GM12875 (cell line): ENCODE measurements around the gene SSB.

Experiments
- H3K4me3 ChIP-seq: one replicate; pipeline ENCODE4 v1.5.1; 2011; ENCODE audit warnings: low read depth, low read length, control low read depth
- TF ChIP-seq, protein P1 (sequence below): IDR thresholded peaks from 2 replicates; pipeline ENCODE4 v1.5.1; 2011; ENCODE audit warnings: low read depth, mild to moderate bottlenecking, control low read depth, inconsistent platforms, low read length, moderate library complexity, borderline replicate concordance; ENCODE audit not compliant: insufficient read depth

The SSB gene

DNA sequence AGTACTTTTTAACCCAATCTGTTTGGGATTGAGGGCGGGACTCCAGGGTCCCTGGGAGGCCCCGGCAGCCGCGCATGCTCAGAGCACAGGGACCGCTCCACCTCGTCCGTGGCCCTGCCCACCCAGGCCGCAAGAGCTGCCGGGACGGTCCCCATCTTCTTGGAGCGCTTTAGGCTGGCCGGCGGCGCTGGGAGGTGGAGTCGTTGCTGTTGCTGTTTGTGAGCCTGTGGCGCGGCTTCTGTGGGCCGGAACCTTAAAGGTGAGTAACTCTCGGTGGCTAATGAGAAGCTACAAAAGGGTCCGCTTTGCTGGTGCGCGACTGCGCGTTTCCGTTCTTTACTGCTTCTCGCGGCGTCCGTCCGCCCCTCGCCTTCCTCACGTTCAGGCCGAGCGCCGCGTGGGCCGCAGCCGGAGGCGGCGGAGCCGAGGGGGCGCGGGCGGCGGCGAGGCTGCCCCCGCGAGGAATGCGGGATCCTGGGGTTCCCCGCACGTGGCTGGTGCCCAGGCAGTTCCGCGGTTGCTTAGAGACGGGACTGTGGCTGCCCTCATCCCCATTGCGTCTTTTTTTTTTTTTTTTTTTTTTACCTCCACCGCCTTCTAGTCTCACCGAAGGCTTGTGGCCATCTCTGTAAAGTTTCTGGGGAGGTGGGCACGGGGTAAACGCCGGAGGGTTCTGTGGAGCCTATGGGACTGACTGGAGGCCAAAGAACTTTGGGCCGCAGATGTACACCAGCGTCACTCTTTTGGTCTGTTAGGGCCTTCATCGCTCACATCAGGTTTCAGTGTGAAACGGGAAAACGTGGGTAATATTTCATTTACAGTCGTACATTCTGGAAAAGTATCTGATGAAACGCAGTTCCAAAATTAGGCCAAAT is at the start of gene SSB:
TSS of gene SSB (plus strand) at position 154 of the 875 bp plus-strand sequence. CDS start 2,090 bp downstream, outside the sequence.
- TF ChIP-seq, protein P1, sequence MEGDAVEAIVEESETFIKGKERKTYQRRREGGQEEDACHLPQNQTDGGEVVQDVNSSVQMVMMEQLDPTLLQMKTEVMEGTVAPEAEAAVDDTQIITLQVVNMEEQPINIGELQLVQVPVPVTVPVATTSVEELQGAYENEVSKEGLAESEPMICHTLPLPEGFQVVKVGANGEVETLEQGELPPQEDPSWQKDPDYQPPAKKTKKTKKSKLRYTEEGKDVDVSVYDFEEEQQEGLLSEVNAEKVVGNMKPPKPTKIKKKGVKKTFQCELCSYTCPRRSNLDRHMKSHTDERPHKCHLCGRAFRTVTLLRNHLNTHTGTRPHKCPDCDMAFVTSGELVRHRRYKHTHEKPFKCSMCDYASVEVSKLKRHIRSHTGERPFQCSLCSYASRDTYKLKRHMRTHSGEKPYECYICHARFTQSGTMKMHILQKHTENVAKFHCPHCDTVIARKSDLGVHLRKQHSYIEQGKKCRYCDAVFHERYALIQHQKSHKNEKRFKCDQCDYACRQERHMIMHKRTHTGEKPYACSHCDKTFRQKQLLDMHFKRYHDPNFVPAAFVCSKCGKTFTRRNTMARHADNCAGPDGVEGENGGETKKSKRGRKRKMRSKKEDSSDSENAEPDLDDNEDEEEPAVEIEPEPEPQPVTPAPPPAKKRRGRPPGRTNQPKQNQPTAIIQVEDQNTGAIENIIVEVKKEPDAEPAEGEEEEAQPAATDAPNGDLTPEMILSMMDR, result no peak
- H3K4me3 ChIP-seq, result peak within 1 kb of the TSS; percentile 62

- H3K4me3 ChIP-seq, result no peak overlapping the region
- TF ChIP-seq, protein P1, result no peak
Observed at GRCh38 chr2:169752752-169753151, 45.9 kb upstream of the SSB start.

DNA sequence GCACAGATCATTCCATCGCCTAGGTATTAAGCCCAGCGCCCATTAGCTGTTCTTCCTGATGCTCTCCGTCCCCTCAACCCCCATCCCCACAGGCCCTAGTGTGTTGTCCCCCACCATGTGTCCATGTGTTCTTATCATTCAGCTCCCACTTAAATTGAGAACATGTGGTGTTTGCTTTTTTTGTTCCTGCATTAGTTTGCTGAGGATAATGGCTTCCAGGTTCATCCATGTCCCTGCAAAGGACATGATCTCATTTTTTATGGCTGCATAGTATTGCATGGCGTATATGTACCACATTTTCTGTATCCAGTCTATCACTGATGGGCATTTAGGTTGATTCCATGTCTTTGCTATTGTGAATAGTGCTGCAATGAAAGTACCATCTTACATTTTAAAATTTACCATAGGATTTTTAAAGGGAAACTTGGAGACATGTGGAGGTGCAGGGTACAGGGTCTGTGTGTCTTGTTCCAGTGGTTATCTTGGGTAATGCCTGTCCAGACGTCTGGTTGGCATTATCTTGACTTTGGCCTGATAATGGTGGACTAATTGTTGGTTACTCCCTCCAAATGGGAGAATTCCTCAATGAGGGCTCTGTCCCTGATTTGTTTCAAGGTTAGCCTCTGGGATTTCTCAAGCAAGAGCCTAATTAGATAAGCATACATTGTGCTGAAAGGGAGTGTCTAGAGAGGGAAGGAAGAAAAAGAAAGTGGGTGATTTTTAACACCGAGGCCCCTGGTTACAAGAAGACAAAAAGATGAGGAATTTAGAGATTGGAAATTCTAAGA is 43.4 kb upstream of the SSB start:
- TF ChIP-seq, protein P1, result no peak

GRCh38 chr2:169756342-169756741 is 42.3 kb upstream of the SSB start:
- no peak overlapping the region for H3K4me3 ChIP-seq
- TF ChIP-seq, protein P1, result no peak

More for the DNA sequence above, 43.4 kb upstream of the SSB start:
- no peak overlapping the region for H3K4me3 ChIP-seq

- TF ChIP-seq, protein P1, result no peak
- no peak overlapping the region for H3K4me3 ChIP-seq
Observed at GRCh38 chr2:169757356-169757755, 41.3 kb upstream of the SSB start.

- H3K4me3 ChIP-seq, result no peak overlapping the region
- TF ChIP-seq, protein P1, result no peak
Observed at GRCh38 chr2:169757778-169758177, 40.9 kb upstream of the SSB start.
